HEK293T (cell line): ENCODE results near the gene QSOX1.

Source experiments
- CTCF ChIA-PET: fragments of 350-600 bp; formaldehyde crosslinking; extraction: SDS; loops from one replicate; lab custom pipeline; 2021; ENCODE audit warnings: antibody characterized with exemption, inconsistent platforms; lab: Yijun Ruan, JAX
- POLR2A ChIA-PET: fragments of 350-600 bp; formaldehyde crosslinking; extraction: SDS; loops from one replicate; lab custom pipeline; 2020; ENCODE audit warnings: antibody characterized with exemption, inconsistent platforms; lab: Yijun Ruan, JAX
- DNase-seq: peaks from one replicate; pipeline ENCODE4 v3.0.0; 2012; ENCODE audit warnings: mixed read lengths; ENCODE audit errors: extremely low spot score
- ARNT ChIP-seq: fragments of 450-650 bp; IDR thresholded peaks from 2 replicates; pipeline ENCODE4 v1.6.1; 2017; ENCODE audit warnings: mild to moderate bottlenecking
- BHLHE40 ChIP-seq: fragments of 450-650 bp; IDR thresholded peaks from 2 replicates; pipeline ENCODE4 v1.6.1; 2016; ENCODE audit warnings: mild to moderate bottlenecking, moderate library complexity, borderline replicate concordance
- CTBP1 ChIP-seq: fragments of 450-650 bp; IDR thresholded peaks from 2 replicates; pipeline ENCODE4 v1.6.1; 2016; ENCODE audit warnings: borderline replicate concordance
- ELF4 ChIP-seq: fragments of 450-650 bp; IDR thresholded peaks from 2 replicates; pipeline ENCODE4 v1.6.1; 2017; ENCODE audit warnings: antibody characterized with exemption
- FOXA1 ChIP-seq: fragments of 450-650 bp; IDR thresholded peaks from 2 replicates; pipeline ENCODE4 v1.6.1; 2016; ENCODE audit warnings: mild to moderate bottlenecking
- FOXK2 ChIP-seq: fragments of 450-650 bp; IDR thresholded peaks from 2 replicates; pipeline ENCODE4 v1.6.1; 2016; ENCODE audit warnings: mild to moderate bottlenecking
- FOXM1 ChIP-seq: fragments of 450-650 bp; IDR thresholded peaks from 2 replicates; pipeline ENCODE4 v1.6.1; 2017; ENCODE audit warnings: mild to moderate bottlenecking, borderline replicate concordance
- HDGF ChIP-seq: fragments of 450-650 bp; IDR thresholded peaks from 2 replicates; pipeline ENCODE4 v1.6.1; 2017; ENCODE audit warnings: antibody characterized with exemption, borderline replicate concordance
- L3MBTL2 ChIP-seq: fragments of 450-650 bp; conservative IDR thresholded peaks from 2 replicates; pipeline ENCODE4 v1.6.1; 2016; ENCODE audit warnings: mild to moderate bottlenecking
- LEF1 ChIP-seq: fragments of 450-650 bp; IDR thresholded peaks from 2 replicates; pipeline ENCODE4 v1.6.1; 2017; ENCODE audit warnings: mild to moderate bottlenecking, borderline replicate concordance
- NFRKB ChIP-seq: fragments of 450-650 bp; IDR thresholded peaks from 2 replicates; pipeline ENCODE4 v1.6.1; 2016; ENCODE audit warnings: mild to moderate bottlenecking, moderate library complexity
- SP1 ChIP-seq: fragments of 450-650 bp; IDR thresholded peaks from 2 replicates; pipeline ENCODE4 v1.6.1; 2017
- SUZ12 ChIP-seq: fragments of 450-650 bp; IDR thresholded peaks from 2 replicates; pipeline ENCODE4 v1.6.1; 2016; ENCODE audit warnings: mild to moderate bottlenecking
- TARDBP ChIP-seq: fragments of 450-650 bp; IDR thresholded peaks from 2 replicates; pipeline ENCODE4 v1.6.1; 2016
- ZNF384 ChIP-seq: fragments of 450-650 bp; IDR thresholded peaks from 2 replicates; pipeline ENCODE4 v1.6.1; 2016
- TF ChIP-seq, protein P1 (sequence below): fragments of 450-650 bp; IDR thresholded peaks from 2 replicates; pipeline ENCODE4 v1.6.1; 2016

The QSOX1 gene

GRCh38 chr1:180167021-180167701 is 12.5 kb downstream of the QSOX1 start:
- no peak for DNase-seq
- POLR2A ChIA-PET = interaction anchor here (0.7 to 1.9 kb wide), 2 partner anchors 9 to 285 kb away, joined by 3 to 5 read pairs; partner anchors contain the start of gene TOR1AIP1
- no peak for TF ChIP-seq LEF1
- TF ChIP-seq, protein P1, sequence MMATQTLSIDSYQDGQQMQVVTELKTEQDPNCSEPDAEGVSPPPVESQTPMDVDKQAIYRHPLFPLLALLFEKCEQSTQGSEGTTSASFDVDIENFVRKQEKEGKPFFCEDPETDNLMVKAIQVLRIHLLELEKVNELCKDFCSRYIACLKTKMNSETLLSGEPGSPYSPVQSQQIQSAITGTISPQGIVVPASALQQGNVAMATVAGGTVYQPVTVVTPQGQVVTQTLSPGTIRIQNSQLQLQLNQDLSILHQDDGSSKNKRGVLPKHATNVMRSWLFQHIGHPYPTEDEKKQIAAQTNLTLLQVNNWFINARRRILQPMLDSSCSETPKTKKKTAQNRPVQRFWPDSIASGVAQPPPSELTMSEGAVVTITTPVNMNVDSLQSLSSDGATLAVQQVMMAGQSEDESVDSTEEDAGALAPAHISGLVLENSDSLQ = no peak
- CTCF ChIA-PET = interaction anchor here (1.9 kb wide), 1 partner anchor 12 kb away, joined by 12 read pairs; no protein-coding TSS in a partner anchor

DNA sequence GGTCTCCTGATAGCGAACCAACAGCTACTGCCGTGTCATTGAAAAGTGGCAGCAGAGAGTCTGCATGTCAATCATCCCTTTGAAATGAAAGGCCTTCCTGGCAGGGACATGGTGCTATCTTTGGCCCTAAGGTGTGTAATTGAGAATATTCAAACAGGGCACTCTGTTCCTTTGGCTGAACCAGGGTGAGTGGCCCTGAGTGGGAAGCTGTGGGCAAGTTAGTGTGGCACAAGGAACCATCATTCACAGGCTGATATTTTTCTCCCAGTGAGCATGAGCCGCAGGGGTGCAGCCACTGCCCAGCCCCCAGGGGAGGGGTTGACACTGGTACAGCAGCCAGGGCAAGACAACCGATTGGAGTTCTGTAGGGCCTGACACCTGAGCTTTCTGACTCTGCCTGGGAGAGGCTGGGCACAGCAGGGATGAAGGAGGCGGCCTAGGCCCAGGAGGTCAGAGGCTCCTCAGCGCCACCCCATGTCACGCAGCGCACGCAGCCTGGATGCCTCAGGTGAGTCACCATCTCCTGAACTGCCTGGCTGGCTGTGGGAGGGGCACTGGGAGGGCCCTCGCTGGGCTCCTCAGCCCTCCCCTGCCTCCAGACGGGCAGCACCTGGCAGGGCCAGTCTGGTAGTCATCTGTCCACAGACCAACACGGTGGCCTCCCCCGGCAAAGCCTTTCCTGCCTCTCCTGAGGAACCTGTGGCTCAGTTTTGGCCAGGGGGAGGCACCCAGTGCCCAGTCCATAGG is 13.2 kb downstream of the QSOX1 start:
- TF ChIP-seq, protein P1 = peak; percentile 70
- no peak for TF ChIP-seq BHLHE40
- DNase-seq = no peak
- ChIA-PET CTCF (interaction anchor here (0.5 to 1.9 kb wide), 6 partner anchors 10 to 1002 kb away, joined by 3 to 12 read pairs (median 6); no protein-coding TSS in a partner anchor), POLR2A (interaction anchor here (0.7 to 1.9 kb wide), 2 partner anchors 286 to 299 kb away, joined by 3 to 5 read pairs; partner anchors contain the start of gene TOR1AIP1)

- POLR2A ChIA-PET = interaction anchor here (0.7 to 1.9 kb wide), 2 partner anchors 287 to 300 kb away, joined by 3 to 5 read pairs; partner anchors contain the start of gene TOR1AIP1
- CTCF ChIA-PET = interaction anchor here (0.6 to 1.8 kb wide), 9 partner anchors 11 to 463 kb away, joined by 3 to 11 read pairs (median 3); partner anchors contain the start of gene QSOX1
- peak; percentile 81 for DNase-seq
- TF ChIP-seq SUZ12 (no peak), FOXK2 (no peak), FOXM1 (no peak), FOXA1 (no peak), ELF4 (no peak), ZNF384 (no peak), NFRKB (no peak), SP1 (no peak), BHLHE40 (no peak), CTBP1 (no peak)
Measured at GRCh38 chr1:180168786-180169639, 14.3 kb downstream of the QSOX1 start.

DNA sequence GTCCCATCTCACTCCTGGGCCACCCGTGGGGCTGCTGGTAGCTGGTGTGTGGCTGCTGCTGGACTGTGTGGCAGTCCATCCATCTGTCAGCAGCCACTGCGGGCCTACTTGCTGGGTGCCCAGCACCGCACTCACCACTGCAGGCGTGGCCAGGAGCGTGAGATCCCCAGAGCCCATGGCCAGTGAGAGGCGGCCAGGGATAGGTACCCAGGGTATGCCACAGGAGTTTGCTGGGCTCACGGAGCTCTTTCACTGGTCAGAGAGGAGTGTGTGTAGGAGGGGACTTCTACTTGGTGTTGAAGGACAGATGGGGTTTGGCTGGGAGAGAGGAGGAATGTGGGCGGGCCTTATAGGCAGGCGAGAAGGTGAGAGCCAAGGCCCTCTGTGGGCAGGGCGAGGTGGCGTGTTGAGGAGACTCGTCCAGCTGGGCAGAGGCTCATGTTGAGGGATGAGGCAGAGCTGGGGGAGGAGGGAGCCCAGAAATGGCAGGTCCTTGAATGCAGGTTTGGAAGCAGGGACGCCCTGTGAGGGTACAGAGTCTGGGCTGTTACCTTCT is 15.0 kb downstream of the QSOX1 start:
- TF ChIP-seq SP1 (no peak), CTBP1 (no peak), TARDBP (no peak), L3MBTL2 (no peak), ZNF384 (no peak), NFRKB (no peak), FOXA1 (no peak)
- DNase-seq = no peak
- CTCF ChIA-PET = interaction anchor here (0.7 to 1.8 kb wide), 3 partner anchors 10 to 171 kb away, joined by 3 to 8 read pairs (median 3); no protein-coding TSS in a partner anchor
- POLR2A ChIA-PET = interaction anchor here (1.5 kb wide), 1 partner anchor 15 kb away, joined by 5 read pairs; the partner anchor contains the start of gene QSOX1

DNA sequence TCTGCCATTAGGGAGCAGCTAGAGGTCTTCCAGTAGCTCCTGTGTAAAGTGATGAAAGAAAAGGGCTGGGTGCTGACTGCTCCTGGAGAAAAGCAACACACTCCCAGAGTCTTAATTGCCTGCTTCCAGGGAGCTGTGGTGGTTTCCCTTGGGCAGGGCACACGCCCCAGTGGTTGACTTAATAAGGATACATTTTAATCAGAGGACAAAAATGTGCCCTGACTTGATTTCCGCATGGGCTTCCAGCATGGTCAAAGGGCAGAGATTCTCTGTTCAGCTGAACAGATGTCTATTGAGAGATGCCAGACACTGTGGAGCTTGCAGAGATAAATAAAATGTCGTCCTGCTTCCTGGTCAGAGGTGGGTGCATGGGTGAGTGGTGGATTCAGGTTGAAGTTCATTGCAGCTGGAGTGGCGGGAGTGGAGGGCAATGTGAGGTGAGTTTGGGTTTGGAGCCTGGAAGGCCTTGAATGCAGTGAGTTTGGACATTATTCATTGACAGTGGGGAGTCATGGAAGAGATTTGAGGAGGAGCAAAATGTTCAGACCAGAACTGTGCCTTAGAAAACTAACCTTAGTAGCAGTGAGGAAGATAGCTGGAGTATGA is 16.0 kb downstream of the QSOX1 start:
- ChIA-PET CTCF (interaction anchor here (1.2 to 1.3 kb wide), 2 partner anchors 18 to 464 kb away, joined by 3 to 4 read pairs; no protein-coding TSS in a partner anchor), POLR2A (interaction anchor here (1.5 kb wide), 1 partner anchor 16 kb away, joined by 5 read pairs; the partner anchor contains the start of gene QSOX1)
- no peak for DNase-seq
- no peak for TF ChIP-seq ARNT
- no peak for TF ChIP-seq FOXM1
- no peak for TF ChIP-seq ZNF384
- TF ChIP-seq ELF4 = no peak
- TF ChIP-seq FOXA1 = no peak
- no peak for TF ChIP-seq FOXK2
- TF ChIP-seq LEF1 = no peak
- no peak for TF ChIP-seq L3MBTL2
- TF ChIP-seq TARDBP = no peak
- no peak for TF ChIP-seq SUZ12
- TF ChIP-seq CTBP1 = no peak

GRCh38 chr1:180171691-180172090 is 17.0 kb downstream of the QSOX1 start:
- DNase-seq = no peak
- TF ChIP-seq FOXK2 (no peak), TARDBP (no peak), FOXM1 (no peak), HDGF (no peak), L3MBTL2 (no peak), SUZ12 (no peak), ZNF384 (no peak), BHLHE40 (no peak), ELF4 (no peak), CTBP1 (no peak), SP1 (no peak)
- TF ChIP-seq, protein P1 = no peak
- ChIA-PET CTCF (interaction anchor here (1.3 kb wide), 1 partner anchor 465 kb away, joined by 4 read pairs; no protein-coding TSS in a partner anchor), POLR2A (no interaction called here)
